Transverse colon (tissue), 4 donors: ENCODE data around the gene PVALB.

Source experiments
- CTCF ChIP-seq, 5 experiments: fragments of 200-600 bp in 3 of 5; fragments of 450-650 bp in 2 of 5; sonication (generic) in 3 of 5; IDR thresholded peaks; 1 replicate in 2 of 5; 2 replicates in 3 of 5; pipeline ENCODE4 v1.5.1; 2016 to 2017; ENCODE audit warnings: antibody characterized with exemption in 5 of 5, inconsistent platforms in 3 of 5, mild to moderate bottlenecking in 2 of 5, moderate library complexity in 1 of 5
- EP300 ChIP-seq: sonication (generic); formaldehyde crosslinking; IDR thresholded peaks from one replicate; pipeline ENCODE4 v1.6.1; 2017; ENCODE audit warnings: antibody characterized with exemption, low read depth
- POLR2AphosphoS5 ChIP-seq, 3 donors: sonication (generic); formaldehyde crosslinking; IDR thresholded peaks; one replicate each; pipeline ENCODE4 v1.6.1; 2016; ENCODE audit warnings: antibody characterized with exemption in 3 of 3

- no peak for TF ChIP-seq CTCF (IDR thresholded peaks at IDR 0.05)
- TF ChIP-seq EP300 = no peak
- no peak for TF ChIP-seq POLR2AphosphoS5 (IDR thresholded peaks at IDR 0.05)
These were observed 61.5 kb downstream of the PVALB start for GRCh38 chr22:36755316-36755715.
